ENCODE measurements around the gene ACOT11.

ACOT11 gene

GRCh38 chr1:54585181-54586066 lies 37.4 kb downstream of the ACOT11 start:
- DNase-seq (ENCODE audit: low spot score) = no peak

DNA sequence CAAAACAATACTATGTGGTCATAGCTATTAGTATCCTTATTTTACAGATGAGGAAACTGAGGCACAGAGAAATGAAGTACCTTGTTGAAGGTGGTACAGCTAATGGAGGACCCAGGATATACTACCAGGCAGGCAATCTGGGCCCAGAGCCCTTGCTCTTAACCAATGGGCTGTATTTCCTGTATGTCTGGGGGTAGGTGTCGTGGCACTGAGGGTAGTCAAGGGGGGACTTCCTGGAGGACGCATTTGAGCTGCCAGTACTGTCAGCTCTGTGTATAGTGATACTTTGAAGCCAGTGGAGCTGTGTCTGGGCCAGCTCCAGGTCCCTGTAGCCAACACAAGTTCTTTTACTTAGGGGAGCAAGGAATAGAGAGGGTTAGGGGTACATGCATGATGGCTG lies 40.3 kb downstream of the ACOT11 start:
- DNase-seq (ENCODE audit: low spot score) = no peak

- DNase-seq (ENCODE audit: low spot score) = no peak
Measured at GRCh38 chr1:54591127-54591756, 43.2 kb downstream of the ACOT11 start.

GRCh38 chr1:54593571-54594160 lies 45.6 kb downstream of the ACOT11 start:
- DNase-seq (ENCODE audit: low spot score) = no peak

DNA sequence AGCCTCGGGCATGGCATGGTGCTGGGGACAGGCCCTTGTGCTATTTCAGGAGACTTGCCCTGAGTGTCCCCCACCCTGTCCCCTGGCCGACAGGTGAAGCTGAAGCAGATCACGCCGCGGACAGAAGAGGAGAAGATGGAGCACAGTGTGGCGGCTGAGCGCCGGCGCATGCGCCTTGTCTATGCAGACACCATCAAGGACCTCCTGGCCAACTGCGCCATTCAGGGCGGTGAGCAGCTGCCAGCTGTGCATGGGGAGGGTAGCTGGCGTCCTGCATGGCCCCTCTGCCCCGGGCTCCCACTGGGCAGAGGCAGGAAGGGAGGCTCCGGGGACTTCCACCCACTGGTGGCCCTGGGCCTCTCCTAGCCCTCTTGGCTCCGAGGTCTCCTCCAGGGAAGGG lies 46.4 kb downstream of the ACOT11 start:
- no peak for DNase-seq (ENCODE audit: low spot score)

DNA sequence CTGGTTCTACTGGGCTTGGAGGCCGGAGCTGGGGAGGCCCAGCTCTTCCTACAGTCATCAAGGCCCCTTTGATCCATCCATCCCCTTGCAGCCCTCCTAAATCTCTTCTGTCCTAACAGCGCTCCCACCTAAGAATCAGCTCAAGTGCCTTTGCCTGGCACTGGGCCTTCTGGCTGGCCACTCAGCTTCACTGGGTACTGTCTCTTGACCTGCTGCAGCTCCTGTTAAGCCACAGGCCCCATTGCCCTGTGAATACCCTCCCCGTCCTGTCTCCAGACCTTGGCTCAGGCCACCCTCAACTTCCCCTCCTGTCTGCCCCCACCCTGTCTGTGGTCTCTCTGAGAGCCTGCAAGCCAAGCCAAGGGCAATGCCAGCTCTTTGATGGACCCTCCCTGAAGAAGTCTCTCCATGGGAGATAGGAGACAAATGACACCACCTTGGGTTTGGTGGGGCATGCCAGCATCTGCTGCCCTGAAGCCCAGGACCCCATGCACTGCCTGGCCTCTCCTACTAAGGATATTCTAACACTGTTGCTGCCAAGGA lies 48.0 kb downstream of the ACOT11 start:
- no peak for DNase-seq (ENCODE audit: low spot score)

- DNase-seq (ENCODE audit: low spot score) = no peak
Measured at GRCh38 chr1:54596756-54597155, 48.7 kb downstream of the ACOT11 start.

DNA sequence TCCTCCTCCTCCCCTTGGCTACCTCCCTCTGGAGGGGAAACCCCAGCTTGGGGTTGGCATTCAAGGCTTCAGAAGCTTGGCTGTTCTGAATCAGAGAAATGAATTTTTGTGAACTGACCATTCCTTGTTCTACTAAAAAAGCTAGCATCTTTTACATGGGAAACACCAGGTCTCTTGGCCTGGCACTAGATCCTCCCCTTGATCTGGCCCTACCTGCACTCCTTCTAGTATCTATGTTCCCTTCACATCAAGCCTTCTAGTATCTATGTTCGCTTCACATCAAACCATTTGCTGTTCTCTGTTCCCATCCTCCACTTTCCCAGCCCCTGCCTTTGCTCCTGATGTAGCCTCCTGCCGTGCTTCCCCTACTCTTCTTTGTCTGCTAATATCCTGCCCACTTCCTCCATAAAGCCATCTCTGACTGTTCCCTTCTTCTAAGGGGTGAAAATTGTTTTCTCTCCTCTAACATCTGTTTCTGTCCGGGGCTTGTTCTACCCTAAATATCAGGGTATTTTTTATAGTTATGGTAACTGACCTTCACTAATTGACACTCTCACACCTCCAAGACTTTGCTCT lies 49.5 kb downstream of the ACOT11 start:
- DNase-seq (ENCODE audit: low spot score) = no peak

DNA sequence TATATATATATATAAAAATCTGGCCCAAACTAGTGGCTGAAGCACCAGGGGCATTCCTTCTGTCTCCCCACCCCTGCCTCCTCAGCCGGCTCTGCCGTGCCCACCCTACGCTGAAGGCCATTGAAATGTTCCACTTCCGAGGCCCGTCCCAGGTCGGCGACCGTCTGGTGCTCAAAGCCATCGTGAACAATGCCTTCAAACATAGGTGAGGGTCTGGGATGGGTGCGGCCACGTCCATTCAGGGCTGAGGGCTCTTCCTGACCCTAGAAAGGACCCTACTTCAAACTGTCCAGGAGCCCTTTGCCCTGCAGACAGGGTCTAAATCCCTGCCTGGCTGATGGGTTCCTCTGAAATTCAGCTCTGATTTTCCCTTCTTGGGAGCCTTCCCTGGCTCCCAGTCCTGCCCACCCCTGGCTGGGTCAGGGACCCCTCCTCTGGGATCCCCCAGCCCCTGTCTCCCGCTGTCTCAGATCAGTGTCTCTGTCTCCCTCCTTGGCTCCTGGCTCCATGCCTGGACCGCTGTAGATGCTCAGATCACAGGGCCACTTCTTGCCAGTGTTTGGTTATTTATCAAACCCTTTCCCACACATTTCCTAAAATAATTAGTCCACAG lies 51.3 kb downstream of the ACOT11 start:
- no peak for DNase-seq (ENCODE audit: low spot score)

DNA sequence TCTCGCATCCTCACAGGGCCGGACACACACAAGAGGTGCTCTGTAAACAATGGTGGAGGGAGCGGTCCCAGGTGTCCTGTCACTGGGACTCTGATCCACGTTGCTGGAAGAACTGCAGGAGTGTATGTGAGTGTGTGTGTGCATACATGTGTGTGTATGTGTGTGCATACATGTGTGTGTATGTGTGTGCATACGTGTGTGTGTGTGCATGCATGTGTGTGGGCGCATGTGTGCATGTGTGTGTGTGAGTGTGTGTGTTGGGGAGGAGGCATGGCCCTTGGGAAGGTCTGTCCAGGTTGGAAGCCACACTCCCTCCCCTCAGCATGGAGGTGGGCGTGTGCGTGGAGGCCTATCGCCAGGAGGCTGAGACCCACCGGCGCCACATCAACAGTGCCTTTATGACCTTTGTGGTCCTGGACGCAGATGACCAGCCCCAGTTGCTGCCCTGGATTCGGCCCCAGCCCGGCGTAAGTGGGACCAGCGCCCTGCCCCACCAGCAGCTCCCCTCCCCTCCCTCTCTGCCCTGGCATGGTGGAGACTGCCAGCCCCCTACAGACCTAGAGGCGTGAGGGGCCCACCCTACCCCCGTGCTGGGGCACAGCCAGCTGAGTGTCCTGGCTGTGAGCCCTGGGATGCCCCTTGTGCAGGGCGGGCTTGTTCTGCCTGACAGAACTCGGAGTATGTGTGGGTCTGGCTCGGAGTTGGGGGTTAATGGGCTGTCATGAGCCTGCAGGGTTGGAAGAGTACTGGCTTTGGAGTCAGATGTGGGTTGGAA lies 53.1 kb downstream of the ACOT11 start:
- no peak for DNase-seq (ENCODE audit: low spot score)

GRCh38 chr1:54601730-54602129 lies 53.7 kb downstream of the ACOT11 start:
- DNase-seq (ENCODE audit: low spot score) = no peak

DNA sequence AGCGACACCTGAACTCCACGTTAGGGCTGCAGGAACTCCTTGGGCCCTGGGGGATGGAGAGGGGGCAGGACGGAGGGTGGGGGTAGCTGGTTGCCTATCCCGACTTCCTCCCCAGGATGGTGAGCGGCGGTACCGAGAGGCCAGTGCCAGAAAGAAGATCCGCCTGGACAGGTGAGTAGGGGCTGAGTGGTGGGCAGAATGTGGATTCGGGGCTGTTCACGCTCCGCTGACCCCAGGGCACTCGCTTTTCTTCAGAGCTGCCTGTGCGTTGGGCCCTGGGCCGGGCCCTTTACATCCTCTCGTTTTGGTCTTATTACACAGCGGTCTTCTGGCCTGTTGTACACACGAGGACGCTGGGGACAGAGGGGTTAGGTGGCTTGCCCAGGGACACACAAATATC lies 54.5 kb downstream of the ACOT11 start:
- no peak for DNase-seq (ENCODE audit: low spot score)

GRCh38 chr1:54603241-54603640 lies 55.2 kb downstream of the ACOT11 start:
- no peak for DNase-seq (ENCODE audit: low spot score)

GRCh38 chr1:54604051-54604450 lies 56.0 kb downstream of the ACOT11 start:
- DNase-seq (ENCODE audit: low spot score) = no peak

- DNase-seq (ENCODE audit: low spot score) = no peak
Measured at GRCh38 chr1:54604572-54605370, 56.7 kb downstream of the ACOT11 start.

DNA sequence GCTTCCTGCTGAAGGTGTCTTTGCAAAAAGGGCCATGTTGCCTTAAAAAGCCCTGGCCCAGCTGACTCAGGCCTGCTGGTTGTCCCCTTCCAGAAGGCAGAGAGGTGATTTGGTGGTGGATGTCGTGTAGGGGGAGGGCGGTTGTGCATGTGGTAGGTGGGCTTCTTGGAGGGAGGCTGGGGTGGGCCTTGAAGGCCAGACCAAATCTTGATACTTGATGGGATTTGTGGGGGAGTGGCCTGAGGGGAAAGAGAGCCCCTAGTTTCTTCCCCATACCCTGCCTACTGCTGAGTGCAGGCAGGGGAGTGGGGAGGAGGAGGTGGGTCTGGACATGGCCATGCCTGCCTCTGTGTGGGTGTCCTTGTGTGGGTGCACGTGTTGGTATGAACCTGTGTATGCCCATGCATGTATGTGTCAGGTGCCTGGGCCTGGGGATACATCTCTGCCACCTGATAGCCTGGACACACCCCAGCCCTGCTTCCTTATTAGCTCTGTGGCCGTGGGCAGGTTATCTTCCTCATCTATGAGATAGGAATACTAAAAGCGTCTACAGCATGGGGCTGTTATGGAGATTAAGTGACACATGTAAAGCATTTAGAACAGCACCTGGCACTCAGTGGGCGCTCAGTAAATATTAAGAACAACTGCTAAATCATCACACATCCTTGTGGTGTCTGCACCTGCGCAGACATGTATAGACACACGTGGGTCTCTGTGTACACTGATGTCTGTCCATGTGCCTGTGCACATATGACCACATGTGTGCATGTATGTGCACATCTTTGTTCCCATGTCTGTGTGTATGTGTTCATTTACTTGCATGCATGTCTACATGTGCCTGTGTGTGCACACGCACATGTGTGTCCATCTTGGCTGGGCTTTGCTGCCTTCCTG lies 58.3 kb downstream of the ACOT11 start:
- no peak for DNase-seq (ENCODE audit: low spot score)

GRCh38 chr1:54606990-54607325 lies 58.9 kb downstream of the ACOT11 start:
- DNase-seq (ENCODE audit: low spot score) = no peak

DNA sequence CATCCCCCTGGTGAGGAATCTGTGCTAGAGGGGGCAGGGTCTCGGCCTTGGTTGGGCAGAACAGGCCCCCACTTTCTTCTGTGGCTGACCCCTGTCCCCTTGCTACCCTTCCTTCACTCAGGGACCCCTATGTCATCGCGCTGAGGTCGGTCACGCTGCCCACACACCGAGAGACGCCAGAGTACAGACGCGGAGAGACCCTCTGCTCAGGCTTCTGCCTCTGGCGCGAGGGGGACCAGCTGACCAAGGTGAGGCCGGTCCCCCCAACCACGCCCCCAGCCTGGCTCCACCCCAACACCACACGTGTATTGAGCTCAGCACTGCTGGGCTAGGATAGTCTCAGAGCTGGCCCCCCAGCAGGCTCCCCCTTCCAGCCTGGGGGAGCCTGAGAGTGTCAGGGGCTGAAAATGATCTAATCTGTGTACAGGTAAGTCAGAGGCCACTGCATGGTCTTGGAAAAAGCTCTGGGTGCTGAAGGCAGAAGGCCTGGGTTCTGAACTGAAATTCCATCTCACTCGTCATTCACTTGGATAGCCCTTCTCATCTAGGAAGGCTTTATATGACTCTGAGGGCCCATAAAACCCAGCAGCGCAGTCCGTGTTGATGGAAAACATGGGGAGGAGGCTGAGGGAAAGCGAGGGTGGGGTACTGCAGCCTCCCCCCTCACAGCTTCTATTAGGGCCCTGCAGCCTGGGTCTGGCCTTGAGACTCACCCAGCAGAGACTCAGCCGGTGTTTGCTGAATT lies 60.0 kb downstream of the ACOT11 start:
- DNase-seq (ENCODE audit: low spot score) = no peak
